Parathyroid adenoma (tissue), 2 donors: ENCODE results near the gene DSCAML1.

Experiments
- H2AFZ ChIP-seq: fragments of 300-600 bp; sonication (generic); one replicate; pipeline ENCODE4 v1.7.0; 2017; ENCODE audit warnings: antibody characterized with exemption, mild to moderate bottlenecking
- H3K27ac ChIP-seq: fragments of 300-600 bp; sonication (generic); one replicate; pipeline ENCODE4 v1.7.0; 2017
- H3K27me3 ChIP-seq: fragments of 300-600 bp; sonication (generic); one replicate; pipeline ENCODE4 v1.7.0; 2017; ENCODE audit warnings: low read length; ENCODE audit not compliant: control insufficient read depth, insufficient read depth
- H3K36me3 ChIP-seq: fragments of 300-600 bp; sonication (generic); one replicate; pipeline ENCODE4 v1.7.0; 2017; ENCODE audit warnings: low read length; ENCODE audit not compliant: control insufficient read depth, insufficient read depth
- H3K4me1 ChIP-seq: fragments of 300-600 bp; sonication (generic); one replicate; pipeline ENCODE4 v1.7.0; 2017; ENCODE audit warnings: control low read depth
- H3K4me2 ChIP-seq: fragments of 300-600 bp; sonication (generic); one replicate; pipeline ENCODE4 v1.7.0; 2017; ENCODE audit warnings: low read length
- H3K4me3 ChIP-seq: fragments of 300-600 bp; sonication (generic); one replicate; pipeline ENCODE4 v1.7.0; 2017; ENCODE audit warnings: low read depth, low read length
- H3K79me2 ChIP-seq: fragments of 300-600 bp; sonication (generic); one replicate; pipeline ENCODE4 v1.7.0; 2017; ENCODE audit warnings: control low read depth
- H3K9ac ChIP-seq: fragments of 300-600 bp; sonication (generic); one replicate; pipeline ENCODE4 v1.7.0; 2017; ENCODE audit warnings: mild to moderate bottlenecking
- H3K9me3 ChIP-seq: fragments of 300-600 bp; sonication (generic); one replicate; pipeline ENCODE4 v1.7.0; 2017; ENCODE audit warnings: low read length; ENCODE audit not compliant: control insufficient read depth
- CTCF ChIP-seq: fragments of 300-600 bp; sonication (generic); IDR thresholded peaks from one replicate; pipeline ENCODE4 v1.7.0; 2017; ENCODE audit warnings: antibody characterized with exemption, mild to moderate bottlenecking
- donor health status: primary hyperparathyroidism.

The DSCAML1 gene

DNA sequence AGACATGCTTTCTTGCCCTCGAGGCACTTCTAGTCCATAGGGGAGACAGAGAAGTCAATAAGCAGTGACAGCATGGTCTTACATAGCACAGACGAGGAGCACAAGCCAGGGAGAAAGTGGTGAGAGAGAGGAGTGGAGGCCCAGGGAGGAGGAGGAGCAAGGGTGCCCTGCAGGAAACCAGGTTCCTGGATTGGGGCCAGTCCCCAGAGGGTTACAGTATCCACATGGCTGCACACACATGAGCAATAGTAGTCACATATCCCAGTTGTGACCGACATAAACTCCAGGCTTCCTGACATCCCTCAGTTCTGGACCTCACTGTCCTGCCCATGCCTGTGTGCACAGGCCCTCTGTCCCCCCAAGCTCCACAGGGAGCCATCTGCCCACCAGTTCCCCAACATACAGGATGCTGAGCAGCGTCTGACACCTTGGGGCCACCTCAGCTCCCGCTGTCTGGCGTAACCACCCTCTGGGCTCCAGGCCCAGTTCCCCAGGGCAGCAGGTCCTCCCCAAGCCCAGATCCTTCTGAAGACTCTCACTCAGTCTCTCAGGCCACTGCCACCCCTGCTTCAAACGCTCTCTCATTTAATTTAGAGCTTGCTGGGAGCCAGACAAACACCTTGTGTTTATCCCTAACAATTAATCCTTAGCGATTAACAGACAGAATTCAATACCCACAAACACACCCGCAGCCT lies 53.7 kb downstream of the DSCAML1 start:
- no peak overlapping the region for H3K9ac ChIP-seq
- H3K27me3 ChIP-seq, result no peaks in the 10 kb centered on the region
- no peaks in the 10 kb centered on the region for H3K4me1 ChIP-seq
- H3K79me2 ChIP-seq, result no peaks in the 10 kb centered on the region
- H3K27ac ChIP-seq, result no peak overlapping the region
- TF ChIP-seq CTCF, result no peak
- H3K36me3 ChIP-seq, result no peaks in the 10 kb centered on the region
- no peak overlapping the region for H3K4me3 ChIP-seq
- H2AFZ ChIP-seq, result no peak overlapping the region
- H3K4me2 ChIP-seq, result no peak overlapping the region
- no peaks in the 10 kb centered on the region for H3K9me3 ChIP-seq

DNA sequence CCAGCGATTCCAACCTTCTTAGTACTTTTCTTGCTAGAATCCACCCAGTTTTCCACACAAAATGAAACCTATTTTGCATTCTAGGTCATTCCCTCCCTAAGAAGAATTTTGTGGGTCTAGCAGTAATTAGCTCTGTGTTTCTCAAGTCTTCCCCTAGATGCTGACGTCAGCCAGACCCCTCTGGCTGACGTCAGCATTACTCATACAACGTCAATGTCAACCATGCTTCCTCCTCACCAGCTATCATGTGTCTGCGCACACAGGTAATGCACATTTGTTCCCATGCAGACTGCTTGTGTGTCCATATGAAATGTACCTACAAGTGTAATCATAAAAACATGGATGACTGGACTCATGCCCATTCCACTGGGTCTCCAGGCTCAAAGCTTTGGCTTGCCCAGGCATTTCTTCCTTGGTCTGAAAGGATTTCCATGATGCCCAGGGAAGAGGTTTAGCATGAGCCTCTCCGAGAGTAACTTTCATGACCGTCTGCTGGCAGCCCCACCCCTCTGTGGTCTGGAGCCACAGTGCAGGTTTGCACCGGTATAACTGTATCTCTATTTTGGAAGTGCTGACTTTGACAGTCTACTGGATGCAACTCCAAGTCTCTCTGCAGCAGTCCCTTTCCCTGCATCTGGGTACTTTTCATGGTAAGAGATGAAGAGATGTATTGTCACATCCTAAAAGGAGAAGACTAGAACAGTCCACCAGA lies 58.6 kb downstream of the DSCAML1 start:
- H3K79me2 ChIP-seq, result no peaks in the 10 kb centered on the region
- no peak overlapping the region for H2AFZ ChIP-seq
- H3K4me3 ChIP-seq, result no peak overlapping the region
- no peaks in the 10 kb centered on the region for H3K9me3 ChIP-seq
- H3K4me1 ChIP-seq, result no peaks in the 10 kb centered on the region
- no peak overlapping the region for H3K27ac ChIP-seq
- H3K36me3 ChIP-seq, result no peaks in the 10 kb centered on the region
- H3K27me3 ChIP-seq, result no peaks in the 10 kb centered on the region
- no peak for TF ChIP-seq CTCF
- H3K9ac ChIP-seq, result no peak overlapping the region
- H3K4me2 ChIP-seq, result no peak overlapping the region

GRCh38 chr11:117735350-117735977 lies 61.6 kb downstream of the DSCAML1 start:
- Histone ChIP-seq H3K4me3 (no peak overlapping the region), H3K27me3 (no peaks in the 10 kb centered on the region), H3K27ac (no peak overlapping the region), H3K9ac (no peak overlapping the region), H3K79me2 (no peaks in the 10 kb centered on the region), H2AFZ (no peak overlapping the region), H3K36me3 (no peaks in the 10 kb centered on the region), H3K9me3 (no peaks in the 10 kb centered on the region), H3K4me1 (no peaks in the 10 kb centered on the region), H3K4me2 (no peak overlapping the region)
- no peak for TF ChIP-seq CTCF

DNA sequence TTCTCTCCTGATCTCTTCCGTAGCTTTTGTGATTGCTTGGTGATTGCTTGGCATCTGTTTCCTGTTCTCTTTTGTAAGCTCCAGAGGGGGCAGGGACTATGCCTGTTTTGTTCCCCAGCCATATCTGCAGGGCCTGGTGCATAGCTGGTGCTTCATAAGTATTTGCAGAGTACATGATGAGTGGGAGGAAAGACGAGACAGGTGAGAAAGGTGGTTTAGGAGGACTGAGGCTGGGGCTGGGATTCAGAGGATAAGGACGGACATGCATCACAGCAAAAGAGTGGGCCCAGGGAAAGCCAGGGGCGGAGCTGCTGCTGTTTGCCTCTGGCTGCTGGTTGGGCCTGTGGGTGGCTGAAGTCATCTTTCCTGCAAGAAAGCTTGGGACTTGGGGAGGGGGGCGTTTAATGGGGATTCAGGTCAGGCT lies 62.4 kb downstream of the DSCAML1 start:
- no peak overlapping the region for H3K4me2 ChIP-seq
- no peaks in the 10 kb centered on the region for H3K79me2 ChIP-seq
- H3K36me3 ChIP-seq, result no peaks in the 10 kb centered on the region
- no peak overlapping the region for H3K9ac ChIP-seq
- H3K4me3 ChIP-seq, result no peak overlapping the region
- no peak overlapping the region for H3K27ac ChIP-seq
- H3K4me1 ChIP-seq, result no peaks in the 10 kb centered on the region
- no peak for TF ChIP-seq CTCF
- H3K27me3 ChIP-seq, result no peaks in the 10 kb centered on the region
- H2AFZ ChIP-seq, result no peak overlapping the region
- H3K9me3 ChIP-seq, result no peaks in the 10 kb centered on the region
